Activated CD4-positive, alpha-beta T cell treated with anti-CD3 and anti-CD28 coated beads, Interleukin-2, amount 50 U/mL, for 4 hours (primary cell): ENCODE measurements around the gene PTBP3.

Experiments used
- DNase-seq, 2 experiments: peaks; one replicate each; pipeline ENCODE4 v3.0.0-alpha.2; 2020

PTBP3 gene

GRCh38 chr9:112265391-112265790 is 68.0 kb downstream of the PTBP3 start:
- no peak for DNase-seq

- DNase-seq, result no peak
Measured at GRCh38 chr9:112262577-112262976, 70.8 kb downstream of the PTBP3 start.

GRCh38 chr9:112261133-112261532 is 72.3 kb downstream of the PTBP3 start:
- no peak for DNase-seq

GRCh38 chr9:112258106-112258505 is 75.3 kb downstream of the PTBP3 start:
- no peak for DNase-seq

- DNase-seq, result no peak
Measured at GRCh38 chr9:112252194-112252593, 81.2 kb downstream of the PTBP3 start.

- DNase-seq, result no peak
Measured at GRCh38 chr9:112249277-112249676, 84.1 kb downstream of the PTBP3 start.

- DNase-seq, result no peak
Measured at GRCh38 chr9:112248722-112249121, 84.7 kb downstream of the PTBP3 start.

GRCh38 chr9:112247090-112247489 is 86.3 kb downstream of the PTBP3 start:
- no peak for DNase-seq

- no peak for DNase-seq
Measured at GRCh38 chr9:112245126-112245525, 88.3 kb downstream of the PTBP3 start.

- no peak for DNase-seq
Measured at GRCh38 chr9:112242147-112242804, 91.1 kb downstream of the PTBP3 start.

- DNase-seq, result no peak
Measured at GRCh38 chr9:112241491-112241890, 91.9 kb downstream of the PTBP3 start.

GRCh38 chr9:112239708-112240107 is 93.7 kb downstream of the PTBP3 start:
- DNase-seq, result no peak

GRCh38 chr9:112239284-112239683 is 94.1 kb downstream of the PTBP3 start:
- no peak for DNase-seq

GRCh38 chr9:112234779-112235178 is 98.6 kb downstream of the PTBP3 start:
- DNase-seq, result no peak

- no peak for DNase-seq
Measured at GRCh38 chr9:112233769-112234168, 99.7 kb downstream of the PTBP3 start.

GRCh38 chr9:112232233-112232632 is 101.2 kb downstream of the PTBP3 start:
- DNase-seq, result no peak

- no peak for DNase-seq
Measured at GRCh38 chr9:112226091-112226490, 107.3 kb downstream of the PTBP3 start.

- no peak for DNase-seq
Measured at GRCh38 chr9:112224401-112225289, 108.8 kb downstream of the PTBP3 start.

GRCh38 chr9:112218908-112219307 is 114.5 kb downstream of the PTBP3 start:
- no peak for DNase-seq

- DNase-seq, result no peak
Measured at GRCh38 chr9:112212926-112213325, 120.5 kb downstream of the PTBP3 start.

GRCh38 chr9:112207451-112207850 is 126.0 kb downstream of the PTBP3 start:
- no peak for DNase-seq

- DNase-seq, result no peak
Measured at GRCh38 chr9:112203536-112203935, 129.9 kb downstream of the PTBP3 start.

GRCh38 chr9:112200711-112201110 is 132.7 kb downstream of the PTBP3 start:
- no peak for DNase-seq

- DNase-seq, result no peak
Measured at GRCh38 chr9:112198646-112199045, 134.8 kb downstream of the PTBP3 start.
